Raji (cell line): ENCODE data around the gene TBX10.

ENCODE experiments used
- POLR2A ChIP-seq: IDR thresholded peaks from 2 replicates; pipeline ENCODE4 v1.6.1; 2011; ENCODE audit warnings: low read depth, low read length, control low read depth; ENCODE audit not compliant: insufficient read depth

TBX10 gene

GRCh38 chr11:67596753-67597300 lies 42.7 kb downstream of the TBX10 start:
- no peak for TF ChIP-seq POLR2A

DNA sequence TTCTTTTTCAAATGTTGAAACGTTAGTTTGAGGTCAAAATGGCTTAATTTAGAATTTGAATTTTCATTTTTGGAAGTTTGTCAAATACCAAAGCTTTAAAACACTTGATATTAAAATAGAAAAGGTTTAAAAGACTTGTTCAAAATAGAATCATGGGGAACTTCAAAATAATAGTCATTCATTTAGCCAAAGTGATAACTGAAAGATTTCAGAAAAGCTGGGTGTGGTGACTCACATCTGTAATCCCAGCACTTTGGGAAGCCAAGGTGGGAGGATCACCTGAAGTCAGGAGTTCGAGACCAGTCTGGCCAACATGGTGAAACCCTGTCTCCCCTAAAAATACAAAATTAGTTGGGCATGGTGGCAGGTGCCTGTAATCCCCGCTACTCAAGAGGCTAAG lies 45.1 kb downstream of the TBX10 start:
- TF ChIP-seq POLR2A: no peak

- TF ChIP-seq POLR2A: no peak
Observed at GRCh38 chr11:67593565-67593905, 46.0 kb downstream of the TBX10 start.

DNA sequence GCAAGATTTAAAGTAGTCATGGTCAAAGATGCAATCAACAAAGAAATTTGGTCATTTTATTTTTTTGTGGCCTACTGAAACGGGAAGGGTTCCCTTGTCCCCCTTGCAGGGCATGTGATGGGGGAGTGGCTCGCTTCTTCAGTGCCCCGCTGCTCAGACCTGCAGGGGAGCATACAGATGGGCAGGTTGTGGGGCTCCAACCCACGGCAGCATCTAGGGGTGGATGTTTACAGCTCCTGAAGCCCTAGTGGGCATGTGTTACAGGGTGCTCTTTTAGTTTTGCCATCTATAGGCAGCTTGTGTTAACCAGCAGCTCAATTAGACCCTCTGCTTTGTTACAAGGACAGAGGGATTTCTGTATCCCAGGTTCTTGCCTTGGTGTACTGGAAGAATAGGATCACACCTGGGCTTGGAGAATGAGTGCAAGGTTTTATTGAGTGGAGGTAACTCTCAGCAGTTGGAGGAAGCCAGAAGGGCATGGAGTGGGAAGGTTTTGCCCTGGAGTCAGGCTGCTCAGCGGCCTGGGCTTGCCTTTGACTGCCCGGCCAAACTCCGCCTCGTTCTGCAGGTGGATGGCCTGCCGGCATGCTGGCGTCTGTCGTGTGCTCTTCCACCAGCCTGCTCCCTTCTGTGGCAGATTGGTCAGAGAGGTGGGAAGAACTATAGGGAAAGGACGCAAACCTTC lies 46.5 kb downstream of the TBX10 start:
- no peak for TF ChIP-seq POLR2A

- 0 out of 2 replicates have a peak, but pooled peaks have one; percentile 19 for TF ChIP-seq POLR2A
Observed at GRCh38 chr11:67588136-67588503, 51.4 kb downstream of the TBX10 start.

DNA sequence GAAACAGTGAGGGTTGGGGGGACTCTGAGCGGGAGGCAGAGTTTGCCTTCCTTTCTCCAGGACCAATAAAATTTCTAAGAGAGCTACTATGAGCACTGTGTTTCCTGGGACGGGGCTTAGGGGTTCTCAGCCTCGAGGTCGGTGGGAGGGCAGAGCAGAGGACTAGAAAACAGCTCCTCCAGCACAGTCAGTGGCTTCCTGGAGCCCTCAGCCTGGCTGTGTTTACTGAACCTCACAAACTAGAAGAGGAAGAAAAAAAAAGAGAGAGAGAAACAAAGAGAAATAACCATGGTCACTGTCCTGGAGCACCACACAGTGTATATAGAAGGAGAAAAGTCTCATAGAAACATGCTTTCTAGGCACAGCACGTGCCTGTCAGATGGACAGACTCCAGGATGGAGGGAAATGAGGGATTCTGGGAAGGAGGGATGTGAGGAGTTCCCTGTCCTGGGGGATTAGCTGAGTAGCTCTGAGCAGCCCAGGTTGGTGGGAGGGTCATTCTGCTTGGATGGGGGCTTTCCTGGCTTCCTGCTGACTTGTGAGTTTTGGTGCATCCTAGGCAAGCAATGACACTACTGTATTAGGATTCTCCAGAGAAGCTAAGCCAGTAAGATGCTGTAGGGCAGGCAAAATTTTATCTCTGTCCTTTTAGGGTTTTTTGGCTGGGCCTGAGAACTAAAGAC lies 52.9 kb downstream of the TBX10 start:
- TF ChIP-seq POLR2A: no peak

- TF ChIP-seq POLR2A: no peak
Observed at GRCh38 chr11:67585911-67586310, 53.7 kb downstream of the TBX10 start.

DNA sequence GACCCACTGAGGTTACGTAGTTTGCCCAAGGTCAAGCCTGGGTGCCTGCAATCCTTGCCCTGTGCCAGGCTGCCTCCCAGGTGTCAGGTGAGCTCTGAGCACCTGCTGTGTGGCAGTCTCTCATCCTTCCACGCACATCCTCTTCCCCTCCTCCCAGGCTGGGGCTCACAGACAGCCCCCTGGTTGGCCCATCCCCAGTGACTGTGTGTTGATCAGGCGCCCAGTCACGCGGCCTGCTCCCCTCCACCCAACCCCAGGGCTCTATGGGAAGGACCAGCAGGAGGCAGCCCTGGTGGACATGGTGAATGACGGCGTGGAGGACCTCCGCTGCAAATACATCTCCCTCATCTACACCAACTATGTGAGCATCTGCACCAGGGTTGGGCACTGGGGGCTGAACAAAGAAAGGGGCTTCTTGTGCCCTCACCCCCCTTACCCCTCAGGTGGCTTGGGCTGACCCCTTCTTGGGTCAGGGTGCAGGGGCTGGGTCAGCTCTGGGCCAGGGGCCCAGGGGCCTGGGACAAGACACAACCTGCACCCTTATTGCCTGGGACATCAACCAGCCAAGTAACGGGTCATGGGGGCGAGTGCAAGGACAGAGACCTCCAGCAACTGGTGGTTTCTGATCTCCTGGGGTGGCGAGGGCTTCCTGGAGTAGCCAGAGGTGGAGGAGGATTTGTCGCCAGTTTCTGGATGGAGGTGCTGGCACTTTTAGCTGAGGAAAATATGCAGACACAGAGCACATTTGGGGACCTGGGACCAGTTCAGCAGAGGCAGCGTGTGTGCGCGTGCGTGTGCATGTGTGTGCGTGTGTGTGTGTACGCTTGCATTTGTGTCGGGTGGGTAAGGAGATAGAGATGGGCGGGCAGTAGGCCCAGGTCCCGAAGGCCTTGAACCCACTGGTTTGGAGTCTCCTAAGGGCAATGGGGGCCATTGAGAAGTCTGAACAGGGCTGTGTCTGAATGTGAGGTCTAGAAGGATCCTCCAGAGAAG lies 54.4 kb downstream of the TBX10 start:
- TF ChIP-seq POLR2A: no peak

- TF ChIP-seq POLR2A: no peak
Observed at GRCh38 chr11:67584205-67584880, 55.2 kb downstream of the TBX10 start.

DNA sequence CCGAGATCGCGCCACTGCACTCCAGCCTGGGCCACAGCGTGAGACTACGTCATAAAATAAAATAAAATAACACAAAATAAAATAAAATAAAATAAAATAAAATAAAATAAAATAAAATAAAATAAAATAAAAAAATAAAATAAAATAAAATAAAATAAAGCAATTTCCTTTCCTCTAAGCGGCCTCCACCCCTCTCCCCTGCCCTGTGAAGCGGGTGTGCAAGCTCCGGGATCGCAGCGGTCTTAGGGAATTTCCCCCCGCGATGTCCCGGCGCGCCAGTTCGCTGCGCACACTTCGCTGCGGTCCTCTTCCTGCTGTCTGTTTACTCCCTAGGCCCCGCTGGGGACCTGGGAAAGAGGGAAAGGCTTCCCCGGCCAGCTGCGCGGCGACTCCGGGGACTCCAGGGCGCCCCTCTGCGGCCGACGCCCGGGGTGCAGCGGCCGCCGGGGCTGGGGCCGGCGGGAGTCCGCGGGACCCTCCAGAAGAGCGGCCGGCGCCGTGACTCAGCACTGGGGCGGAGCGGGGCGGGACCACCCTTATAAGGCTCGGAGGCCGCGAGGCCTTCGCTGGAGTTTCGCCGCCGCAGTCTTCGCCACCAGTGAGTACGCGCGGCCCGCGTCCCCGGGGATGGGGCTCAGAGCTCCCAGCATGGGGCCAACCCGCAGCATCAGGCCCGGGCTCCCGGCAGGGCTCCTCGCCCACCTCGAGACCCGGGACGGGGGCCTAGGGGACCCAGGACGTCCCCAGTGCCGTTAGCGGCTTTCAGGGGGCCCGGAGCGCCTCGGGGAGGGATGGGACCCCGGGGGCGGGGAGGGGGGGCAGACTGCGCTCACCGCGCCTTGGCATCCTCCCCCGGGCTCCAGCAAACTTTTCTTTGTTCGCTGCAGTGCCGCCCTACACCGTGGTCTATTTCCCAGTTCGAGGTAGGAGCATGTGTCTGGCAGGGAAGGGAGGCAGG lies 56.0 kb downstream of the TBX10 start, which contains the start of gene GSTP1:
TSS of gene GSTP1 (plus strand) at position 566 of the 958 bp plus-strand sequence. CDS start at position 598, 32 bp downstream.
- no peak for TF ChIP-seq POLR2A

- no peak for TF ChIP-seq POLR2A
Observed at GRCh38 chr11:67582011-67582410, 57.6 kb downstream of the TBX10 start.

- TF ChIP-seq POLR2A: no peak
Observed at GRCh38 chr11:67581469-67581868, 58.1 kb downstream of the TBX10 start.
